ENCODE measurements around the gene EN1.

GRCh38 chr2:118861242-118861641 lies 13.8 kb upstream of the EN1 start:
- no peak for TF ChIP-seq CTCF (IDR thresholded peaks at IDR 0.05)
- no peak for TF ChIP-seq EZH2 (IDR thresholded peaks at IDR 0.05)
- TF ChIP-seq EZH2phosphoT487 (IDR thresholded peaks at IDR 0.05), result no peak

All from neural progenitor cell (in vitro differentiated cells).